DMS153 (cell line): ENCODE data around the gene FAAP100.
"Not testable (repeated sequence)": the region's sequence is repeated elsewhere in the genome, so short reads cannot be mapped to it uniquely, and the experiment has no call there.

ENCODE experiments used
- DNase-seq: peaks from one replicate; lab custom pipeline; 2025; lab: John Stamatoyannopoulos, UW

The FAAP100 gene

GRCh38 chr17:81538651-81539570 is 13.2 kb downstream of the FAAP100 start:
- no peak for DNase-seq

GRCh38 chr17:81537856-81538555 is 14.1 kb downstream of the FAAP100 start:
- peak; percentile 92 for DNase-seq

- peak; percentile 85 for DNase-seq
Observed at GRCh38 chr17:81537343-81537855, 14.8 kb downstream of the FAAP100 start.

- DNase-seq, result no peak
Observed at GRCh38 chr17:81536299-81537290, 15.6 kb downstream of the FAAP100 start.

- DNase-seq, result no peak
Observed at GRCh38 chr17:81535480-81536298, 16.5 kb downstream of the FAAP100 start.

- no peak for DNase-seq
Observed at GRCh38 chr17:81535007-81535328, 17.2 kb downstream of the FAAP100 start.

- DNase-seq, result no peak
Observed at GRCh38 chr17:81534157-81535006, 17.8 kb downstream of the FAAP100 start.

- DNase-seq, result no peak
Observed at GRCh38 chr17:81533339-81534141, 18.6 kb downstream of the FAAP100 start.

- DNase-seq, result no peak
Observed at GRCh38 chr17:81532490-81533287, 19.5 kb downstream of the FAAP100 start.

GRCh38 chr17:81531998-81532404 is 20.2 kb downstream of the FAAP100 start:
- not testable (repeated sequence) for DNase-seq

GRCh38 chr17:81531013-81531412 is 21.1 kb downstream of the FAAP100 start:
- DNase-seq, result not testable (repeated sequence)

- no peak for DNase-seq
Observed at GRCh38 chr17:81529437-81529803, 22.7 kb downstream of the FAAP100 start.

- DNase-seq, result no peak
Observed at GRCh38 chr17:81528651-81529436, 23.3 kb downstream of the FAAP100 start.

GRCh38 chr17:81528384-81528650 is 23.8 kb downstream of the FAAP100 start:
- no peak for DNase-seq

- no peak for DNase-seq
Observed at GRCh38 chr17:81527591-81528383, 24.4 kb downstream of the FAAP100 start, which contains the start of gene FSCN2. Gene FSCN2 (plus strand): TSS chr17:81528377. CDS start chr17:81528532, 155 bp downstream.

- DNase-seq, result no peak
Observed at GRCh38 chr17:81526662-81527571, 25.2 kb downstream of the FAAP100 start.
